CD4-positive, CD25-positive, alpha-beta regulatory T cell (primary cell): ENCODE results near the gene CUX1. TPM values are rescaled to one million over a fixed set of nuclear protein-coding genes. Genes with fewer than 3 reads are reported as not detected.
"Not testable (repeated sequence)": the region's sequence is repeated elsewhere in the genome, so short reads cannot be mapped to it uniquely, and the experiment has no call there.

Experiments used
- ATAC-seq, 2 donors: fragments of 150-1000 bp; cut with Tn5 transposase; one replicate each; pipeline ENCODE4 v1.10.0; 2021; ENCODE audit warnings: low read depth in 2 of 2, moderate number of reproducible peaks in 2 of 2, moderate library complexity in 1 of 2
- DNase-seq, 3 donors: peaks; one replicate each; pipeline versions ENCODE4 v3.0.0 to v3.0.0-alpha.2; 2012 to 2022; ENCODE audit warnings: mixed read lengths in 1 of 3
- H3K27ac ChIP-seq: one replicate; pipeline ENCODE4 v1.7.0; 2013; ENCODE audit warnings: mild to moderate bottlenecking, low read length; ENCODE audit not compliant: insufficient read depth, poor library complexity, severe bottlenecking
- H3K27me3 ChIP-seq: one replicate; pipeline ENCODE4 v1.7.0; 2013; ENCODE audit warnings: low read length; ENCODE audit not compliant: control insufficient read depth, insufficient read depth
- H3K36me3 ChIP-seq: one replicate; pipeline ENCODE4 v1.7.0; 2013; ENCODE audit warnings: mild to moderate bottlenecking, low read length, moderate library complexity; ENCODE audit not compliant: control insufficient read depth, insufficient read depth
- H3K4me1 ChIP-seq: 2 replicates; pipeline ENCODE4 v1.7.0; 2013; ENCODE audit warnings: mild to moderate bottlenecking, low read length; ENCODE audit not compliant: insufficient read depth, control insufficient read depth, poor library complexity, severe bottlenecking
- H3K4me3 ChIP-seq: one replicate; pipeline ENCODE4 v1.7.0; 2013; ENCODE audit warnings: low read depth, mild to moderate bottlenecking, low read length, moderate library complexity
- H3K9me3 ChIP-seq, 2 experiments: 1 replicate in 1 of 2; 2 replicates in 1 of 2; pipeline ENCODE4 v1.7.0; 2013; ENCODE audit warnings: low read length in 2 of 2, mild to moderate bottlenecking in 1 of 2, moderate library complexity in 1 of 2; ENCODE audit not compliant: control insufficient read depth in 2 of 2
- H3K27ac Mint-ChIP-seq, 3 donors: one replicate each; pipeline ENCODE4 v1.8.0; 2020 to 2022; ENCODE audit warnings: mild to moderate bottlenecking in 3 of 3, mixed read lengths in 3 of 3, moderate library complexity in 2 of 3
- H3K27me3 Mint-ChIP-seq: one replicate; pipeline ENCODE4 v1.8.0; 2022; ENCODE audit warnings: mild to moderate bottlenecking, mixed read lengths
- H3K36me3 Mint-ChIP-seq: one replicate; pipeline ENCODE4 v1.8.0; 2020; ENCODE audit warnings: mixed read lengths
- H3K4me1 Mint-ChIP-seq, 4 donors: one replicate each; pipeline ENCODE4 v1.8.0; 2020 to 2022; ENCODE audit warnings: mixed read lengths in 4 of 4, mild to moderate bottlenecking in 1 of 4
- H3K4me3 Mint-ChIP-seq, 4 donors: one replicate each; pipeline ENCODE4 v1.8.0; 2020 to 2022; ENCODE audit warnings: mild to moderate bottlenecking in 4 of 4, mixed read lengths in 4 of 4, moderate library complexity in 3 of 4
- H3K9me3 Mint-ChIP-seq, 7 donors: one replicate each; pipeline ENCODE4 v1.8.0; 2020 to 2022; ENCODE audit warnings: mixed read lengths in 7 of 7, mild to moderate bottlenecking in 3 of 7, moderate library complexity in 2 of 7
- polyA plus RNA-seq, 4 donors: library from polyadenylated mRNA; unstranded; fragments of 300-500 nt; fragmentation: Illumina TruSeq; gene quantifications; one replicate each; pipeline ENCODE4 v1.2.3, GENCODE V29; 2021
- total RNA-seq: library from RNA; stranded (reverse); gene quantifications from one replicate; pipeline ENCODE4 v1.2.3, GENCODE V29; 2022

The CUX1 gene
- total and polyA plus RNA-seq, 5 donors from 2014 or later: 6.0 to 45.1 (median 7.8) TPM

- Mint-ChIP-seq H3K27ac (no peak overlapping the region), H3K27me3 (no peaks in the 10 kb centered on the region), H3K36me3 (peaks cover 12% of the 10 kb centered on the region)
Measured at GRCh38 chr7:102008535-102009262, 191.3 kb downstream of the CUX1 start.

GRCh38 chr7:102009628-102010027 is 192.2 kb downstream of the CUX1 start:
- no peak for DNase-seq
- no peak overlapping the region for H3K27ac Mint-ChIP-seq
- peaks cover 12% of the 10 kb centered on the region for H3K36me3 Mint-ChIP-seq
- Histone ChIP-seq H3K27me3 (no peaks in the 10 kb centered on the region), H3K4me1 (no peaks in the 10 kb centered on the region), H3K9me3 (no peaks in the 10 kb centered on the region), H3K27ac (no peak overlapping the region), H3K4me3 (no peak overlapping the region), H3K36me3 (no peaks in the 10 kb centered on the region)
- ATAC-seq: no peak
- peaks cover 0 to 1% (median 0%) of the 10 kb centered on the region in 7 donors for H3K9me3 Mint-ChIP-seq
- H3K4me1 Mint-ChIP-seq: no peaks in the 10 kb centered on the region
- H3K27me3 Mint-ChIP-seq: no peaks in the 10 kb centered on the region
- H3K4me3 Mint-ChIP-seq: no peak overlapping the region

More at GRCh38 chr7:102008535-102009262, 191.3 kb downstream of the CUX1 start:
- H3K9me3 ChIP-seq: no peaks in the 10 kb centered on the region
- no peak overlapping the region for H3K4me3 ChIP-seq
- no peak overlapping the region for H3K4me3 Mint-ChIP-seq
- peaks cover 0 to 2% (median 0%) of the 10 kb centered on the region in 4 donors for H3K4me1 Mint-ChIP-seq
- H3K9me3 Mint-ChIP-seq: peaks cover 0 to 1% (median 0%) of the 10 kb centered on the region in 7 donors
- H3K27me3 ChIP-seq: no peaks in the 10 kb centered on the region
- no peaks in the 10 kb centered on the region for H3K4me1 ChIP-seq
- no peak for ATAC-seq
- DNase-seq: no peak
- no peak overlapping the region for H3K27ac ChIP-seq
- no peaks in the 10 kb centered on the region for H3K36me3 ChIP-seq

- H3K4me3 ChIP-seq, H3K27me3 Mint-ChIP-seq, H3K27me3 ChIP-seq, H3K9me3 Mint-ChIP-seq, H3K4me3 Mint-ChIP-seq, H3K4me1 ChIP-seq, ATAC-seq, H3K27ac ChIP-seq, H3K27ac Mint-ChIP-seq, H3K36me3 ChIP-seq, H3K9me3 ChIP-seq, DNase-seq, H3K4me1 Mint-ChIP-seq: not testable (repeated sequence)
- H3K36me3 Mint-ChIP-seq: peaks cover 20% of the 10 kb centered on the region
Measured at GRCh38 chr7:102012112-102012830, 194.8 kb downstream of the CUX1 start.

- Histone ChIP-seq H3K4me3 (no peak overlapping the region), H3K9me3 (no peaks in the 10 kb centered on the region), H3K4me1 (no peaks in the 10 kb centered on the region), H3K27ac (no peak overlapping the region), H3K36me3 (no peaks in the 10 kb centered on the region), H3K27me3 (no peaks in the 10 kb centered on the region)
- Mint-ChIP-seq H3K27me3 (no peaks in the 10 kb centered on the region), H3K27ac (no peak overlapping the region), H3K9me3 (peaks cover 0 to 1% (median 0%) of the 10 kb centered on the region in 7 donors), H3K4me1 (no peaks in the 10 kb centered on the region), H3K4me3 (no peak overlapping the region), H3K36me3 (peaks cover 20% of the 10 kb centered on the region)
- ATAC-seq (no peak), DNase-seq (no peak)
Measured at GRCh38 chr7:102012941-102013461, 195.6 kb downstream of the CUX1 start.

- no peak overlapping the region for H3K27ac ChIP-seq
- DNase-seq (no peak), ATAC-seq (no peak)
- no peaks in the 10 kb centered on the region for H3K36me3 ChIP-seq
- no peak overlapping the region for H3K4me3 ChIP-seq
- H3K36me3 Mint-ChIP-seq: peaks cover 8% of the 10 kb centered on the region
- no peak overlapping the region for H3K4me3 Mint-ChIP-seq
- H3K27ac Mint-ChIP-seq: no peak overlapping the region
- H3K4me1 Mint-ChIP-seq: peaks cover 0 to 6% (median under 1%) of the 10 kb centered on the region in 4 donors
- no peaks in the 10 kb centered on the region for H3K27me3 ChIP-seq
- no peaks in the 10 kb centered on the region for H3K9me3 Mint-ChIP-seq
- H3K4me1 ChIP-seq: no peaks in the 10 kb centered on the region
- H3K9me3 ChIP-seq: no peaks in the 10 kb centered on the region
- H3K27me3 Mint-ChIP-seq: no peaks in the 10 kb centered on the region
Measured at GRCh38 chr7:102018876-102019275, 201.4 kb downstream of the CUX1 start.

- Mint-ChIP-seq H3K36me3 (peaks cover 10% of the 10 kb centered on the region), H3K27me3 (no peaks in the 10 kb centered on the region), H3K9me3 (no peaks in the 10 kb centered on the region), H3K4me1 (peaks cover 0 to 6% (median 2%) of the 10 kb centered on the region in 4 donors), H3K27ac (no peak overlapping the region), H3K4me3 (no peak overlapping the region)
- ATAC-seq (no peak), DNase-seq (no peak)
- Histone ChIP-seq H3K4me3 (no peak overlapping the region), H3K27ac (no peak overlapping the region), H3K9me3 (no peaks in the 10 kb centered on the region), H3K4me1 (no peaks in the 10 kb centered on the region), H3K27me3 (no peaks in the 10 kb centered on the region), H3K36me3 (no peaks in the 10 kb centered on the region)
Measured at GRCh38 chr7:102019461-102019860, 202.0 kb downstream of the CUX1 start.

- no peak for ATAC-seq
- Mint-ChIP-seq H3K4me1 (peaks cover 0 to 7% (median 3%) of the 10 kb centered on the region in 4 donors), H3K27ac (no peak overlapping the region), H3K4me3 (no peak overlapping the region), H3K27me3 (no peaks in the 10 kb centered on the region), H3K9me3 (no peaks in the 10 kb centered on the region), H3K36me3 (peaks cover 6% of the 10 kb centered on the region)
- H3K36me3 ChIP-seq: no peaks in the 10 kb centered on the region
- DNase-seq: no peak
- no peak overlapping the region for H3K27ac ChIP-seq
- no peak overlapping the region for H3K4me3 ChIP-seq
- H3K9me3 ChIP-seq: no peaks in the 10 kb centered on the region
- no peaks in the 10 kb centered on the region for H3K4me1 ChIP-seq
- H3K27me3 ChIP-seq: no peaks in the 10 kb centered on the region
Measured at GRCh38 chr7:102021841-102022618, 204.6 kb downstream of the CUX1 start.
